ENCODE data around the gene SIM1.
"Not testable (repeated sequence)": the region's sequence is repeated elsewhere in the genome, so short reads cannot be mapped to it uniquely, and the experiment has no call there.

SIM1 gene

DNA sequence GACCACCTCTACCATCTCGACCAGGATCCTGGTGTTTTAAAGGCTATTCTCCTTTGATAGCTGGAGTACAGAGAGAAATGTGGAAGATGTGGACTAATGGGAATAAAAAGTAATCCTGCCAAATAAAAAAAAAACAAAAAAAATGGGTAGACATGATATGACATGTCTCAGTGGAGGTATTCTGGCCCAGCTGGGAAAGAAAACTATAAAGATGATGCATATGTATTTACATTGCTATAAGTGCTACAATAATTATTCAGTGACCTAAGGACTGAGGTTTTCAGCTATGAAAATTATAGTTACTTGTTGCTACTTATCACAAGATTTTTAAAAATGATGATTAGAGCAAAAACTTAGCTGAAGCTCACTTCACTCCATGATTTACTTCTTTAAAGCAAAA lies 101.1 kb downstream of the SIM1 start:
- Histone ChIP-seq H3K4me1 (ENCODE audit: control insufficient read depth, insufficient read depth, low read length, poor library complexity, severe bottlenecking) (no peaks in the 10 kb centered on the region), H3K27me3 (replicated peaks; ENCODE audit: control insufficient read depth, insufficient read depth, low read length, poor library complexity, severe bottlenecking) (no peaks in the 10 kb centered on the region), H3K36me3 (ENCODE audit: control insufficient read depth, insufficient read depth, low read length) (no peaks in the 10 kb centered on the region), H3K4me3 (ENCODE audit: insufficient read depth, low read depth, low read length, poor library complexity, severe bottlenecking) (no peak overlapping the region), H3K9me3 (ENCODE audit: control insufficient read depth, low read length) (no peaks in the 10 kb centered on the region), H3K27ac (ENCODE audit: insufficient read depth, low read length, poor library complexity, severe bottlenecking) (no peak overlapping the region)
- no peak for DNase-seq

DNA sequence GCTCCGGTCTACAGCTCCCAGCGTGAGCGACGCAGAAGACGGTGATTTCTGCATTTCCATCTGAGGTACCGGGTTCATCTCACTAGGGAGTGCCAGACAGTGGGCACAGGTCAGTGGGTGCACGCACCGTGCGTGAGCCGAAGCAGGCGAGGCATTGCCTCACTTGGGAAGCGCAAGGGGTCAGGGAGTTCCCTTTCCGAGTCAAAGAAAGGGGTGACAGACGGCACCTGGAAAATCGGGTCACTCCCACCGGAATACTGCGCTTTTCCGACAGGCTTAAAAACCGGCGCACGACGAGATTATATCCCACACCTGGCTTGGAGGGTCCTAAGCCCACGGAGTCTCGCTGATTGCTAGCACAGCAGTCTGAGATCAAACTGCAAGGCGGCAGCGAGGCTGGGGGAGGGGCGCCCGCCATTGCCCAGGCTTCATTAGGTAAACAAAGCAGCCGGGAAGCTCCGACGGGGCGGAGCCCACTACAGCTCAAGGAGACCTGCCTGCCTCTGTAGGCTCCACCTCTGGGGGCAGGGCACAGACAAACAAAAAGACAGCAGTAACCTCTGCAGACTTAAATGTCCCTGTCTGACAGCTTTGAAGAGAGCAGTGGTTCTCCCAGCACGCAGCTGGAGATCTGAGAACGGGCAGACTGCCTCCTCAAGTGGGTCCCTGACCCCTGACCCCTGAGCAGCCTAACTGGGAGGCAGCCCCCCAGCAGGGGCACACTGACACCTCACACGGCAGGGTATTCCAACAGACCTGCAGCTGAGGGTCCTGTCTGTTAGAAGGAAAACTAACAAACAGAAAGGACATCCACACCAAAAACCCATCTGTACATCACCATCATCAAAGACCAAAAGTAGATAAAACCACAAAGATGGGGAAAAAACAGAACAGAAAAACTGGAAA lies 109.7 kb downstream of the SIM1 start:
- H3K27me3 ChIP-seq (replicated peaks; ENCODE audit: control insufficient read depth, insufficient read depth, low read length, poor library complexity, severe bottlenecking); DNase-seq; H3K27ac ChIP-seq (ENCODE audit: insufficient read depth, low read length, poor library complexity, severe bottlenecking); H3K4me1 ChIP-seq (ENCODE audit: control insufficient read depth, insufficient read depth, low read length, poor library complexity, severe bottlenecking); H3K9me3 ChIP-seq (ENCODE audit: control insufficient read depth, low read length); H3K4me3 ChIP-seq (ENCODE audit: insufficient read depth, low read depth, low read length, poor library complexity, severe bottlenecking); H3K36me3 ChIP-seq (ENCODE audit: control insufficient read depth, insufficient read depth, low read length): not testable (repeated sequence)

- no peaks in the 10 kb centered on the region for H3K36me3 ChIP-seq (ENCODE audit: control insufficient read depth, insufficient read depth, low read length)
- no peak overlapping the region for H3K4me3 ChIP-seq (ENCODE audit: insufficient read depth, low read depth, low read length, poor library complexity, severe bottlenecking)
- H3K27me3 ChIP-seq (replicated peaks; ENCODE audit: control insufficient read depth, insufficient read depth, low read length, poor library complexity, severe bottlenecking) = no peaks in the 10 kb centered on the region
- no peak overlapping the region for H3K27ac ChIP-seq (ENCODE audit: insufficient read depth, low read length, poor library complexity, severe bottlenecking)
- H3K4me1 ChIP-seq (ENCODE audit: control insufficient read depth, insufficient read depth, low read length, poor library complexity, severe bottlenecking) = no peaks in the 10 kb centered on the region
- DNase-seq = no peak
- no peaks in the 10 kb centered on the region for H3K9me3 ChIP-seq (ENCODE audit: control insufficient read depth, low read length)
Measured at GRCh38 chr6:100353276-100354015, 111.3 kb downstream of the SIM1 start.

DNA sequence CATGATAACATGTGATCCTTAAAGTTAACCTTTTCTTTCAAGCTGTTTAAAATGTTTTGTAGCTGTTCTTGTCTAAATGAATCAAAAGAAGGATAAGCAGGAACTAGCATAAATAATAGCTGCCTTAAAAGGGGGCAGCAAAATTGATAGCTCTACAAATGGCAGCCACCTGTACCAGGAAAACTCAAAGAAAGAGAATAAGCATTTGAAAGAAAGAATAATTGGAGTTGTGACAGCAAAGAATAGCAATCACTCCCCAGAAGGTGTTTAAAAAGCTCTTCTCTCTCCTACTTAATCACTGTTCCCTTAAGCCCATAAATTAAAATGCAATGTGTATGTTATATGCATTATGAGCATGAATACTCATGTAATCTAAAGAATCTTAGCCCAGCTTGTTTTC lies 114.6 kb downstream of the SIM1 start:
- no peak overlapping the region for H3K4me3 ChIP-seq (ENCODE audit: insufficient read depth, low read depth, low read length, poor library complexity, severe bottlenecking)
- no peak for DNase-seq
- H3K27ac ChIP-seq (ENCODE audit: insufficient read depth, low read length, poor library complexity, severe bottlenecking) = no peak overlapping the region
- H3K4me1 ChIP-seq (ENCODE audit: control insufficient read depth, insufficient read depth, low read length, poor library complexity, severe bottlenecking) = no peaks in the 10 kb centered on the region
- H3K27me3 ChIP-seq (replicated peaks; ENCODE audit: control insufficient read depth, insufficient read depth, low read length, poor library complexity, severe bottlenecking) = no peaks in the 10 kb centered on the region
- H3K36me3 ChIP-seq (ENCODE audit: control insufficient read depth, insufficient read depth, low read length) = no peaks in the 10 kb centered on the region
- no peaks in the 10 kb centered on the region for H3K9me3 ChIP-seq (ENCODE audit: control insufficient read depth, low read length)

DNA sequence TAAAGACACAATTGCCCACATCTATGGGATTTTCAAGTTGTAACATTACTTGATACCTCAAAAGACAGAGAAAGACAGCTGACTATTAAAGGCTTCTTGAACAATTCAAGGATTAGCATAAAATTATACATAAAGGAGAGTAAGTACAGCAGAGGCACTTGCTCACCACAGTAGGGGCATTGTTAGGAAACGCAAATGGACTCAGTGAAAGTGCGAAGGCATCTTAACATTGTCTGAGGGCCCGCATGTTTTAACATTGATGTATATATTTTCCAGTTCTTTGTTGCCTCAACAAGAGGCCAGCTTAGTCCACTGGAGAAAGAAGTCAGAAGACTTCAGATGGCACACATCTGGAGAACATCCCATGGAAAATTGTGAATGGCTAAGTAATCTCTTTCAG lies 115.4 kb downstream of the SIM1 start:
- Histone ChIP-seq H3K4me1 (ENCODE audit: control insufficient read depth, insufficient read depth, low read length, poor library complexity, severe bottlenecking) (no peaks in the 10 kb centered on the region), H3K9me3 (ENCODE audit: control insufficient read depth, low read length) (no peaks in the 10 kb centered on the region)
- no peak for DNase-seq

DNA sequence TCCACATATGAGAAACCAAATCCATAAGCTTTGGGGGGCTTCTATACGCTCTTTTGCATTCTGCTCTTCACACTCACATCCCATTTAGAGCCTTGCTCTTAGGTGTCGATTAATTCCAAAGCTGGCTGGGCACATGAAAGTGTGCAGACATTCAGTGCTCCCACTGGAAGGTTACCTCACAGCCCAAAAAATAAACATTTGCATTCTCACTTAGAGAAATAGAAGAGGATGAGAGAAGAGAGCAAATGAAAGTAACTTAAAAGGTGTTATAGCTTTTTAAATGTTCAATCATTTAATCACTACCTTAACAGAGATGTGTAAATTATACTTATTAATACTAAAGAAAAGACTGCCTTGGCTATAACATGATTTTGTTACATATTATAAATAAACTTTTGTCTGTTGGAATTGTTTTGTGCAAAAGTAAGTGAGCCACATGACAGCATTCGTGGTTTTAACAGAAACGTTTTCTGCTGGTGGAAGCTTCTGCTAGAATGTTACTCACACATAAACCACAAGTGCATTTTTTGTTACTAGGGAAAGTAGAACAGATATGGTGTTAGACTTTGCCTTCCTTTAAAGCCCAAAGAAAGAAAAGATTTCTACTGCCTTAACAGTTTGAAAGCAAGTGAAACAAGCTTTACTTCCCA lies 116.7 kb downstream of the SIM1 start:
- Histone ChIP-seq H3K9me3 (ENCODE audit: control insufficient read depth, low read length) (no peaks in the 10 kb centered on the region), H3K36me3 (ENCODE audit: control insufficient read depth, insufficient read depth, low read length) (no peaks in the 10 kb centered on the region), H3K4me1 (ENCODE audit: control insufficient read depth, insufficient read depth, low read length, poor library complexity, severe bottlenecking) (no peaks in the 10 kb centered on the region), H3K27ac (ENCODE audit: insufficient read depth, low read length, poor library complexity, severe bottlenecking) (no peak overlapping the region), H3K27me3 (replicated peaks; ENCODE audit: control insufficient read depth, insufficient read depth, low read length, poor library complexity, severe bottlenecking) (no peaks in the 10 kb centered on the region), H3K4me3 (ENCODE audit: insufficient read depth, low read depth, low read length, poor library complexity, severe bottlenecking) (no peak overlapping the region)
- DNase-seq = no peak

More for the DNA sequence above, 115.4 kb downstream of the SIM1 start:
- Histone ChIP-seq H3K27ac (ENCODE audit: insufficient read depth, low read length, poor library complexity, severe bottlenecking) (no peak overlapping the region), H3K4me3 (ENCODE audit: insufficient read depth, low read depth, low read length, poor library complexity, severe bottlenecking) (no peak overlapping the region), H3K27me3 (replicated peaks; ENCODE audit: control insufficient read depth, insufficient read depth, low read length, poor library complexity, severe bottlenecking) (no peaks in the 10 kb centered on the region), H3K36me3 (ENCODE audit: control insufficient read depth, insufficient read depth, low read length) (no peaks in the 10 kb centered on the region)

DNA sequence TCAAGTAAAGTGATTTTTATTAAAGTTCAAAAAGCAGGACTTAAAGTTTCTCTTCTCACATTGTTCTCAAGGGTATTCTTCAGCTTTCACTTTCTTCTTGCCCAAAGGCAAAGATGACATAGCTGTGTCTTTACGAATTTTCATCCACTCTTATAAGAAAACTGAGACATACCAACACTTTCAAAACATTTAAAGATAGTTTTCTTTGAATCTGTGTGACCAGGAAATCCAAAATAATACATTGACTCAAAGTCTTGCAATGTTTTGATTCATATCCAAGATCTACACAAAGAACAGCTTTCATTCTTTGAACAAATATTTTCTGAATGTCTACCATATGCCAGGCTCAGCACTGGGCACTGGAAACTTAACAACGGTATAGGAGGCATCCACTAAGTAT lies 117.9 kb downstream of the SIM1 start:
- DNase-seq = no peak
- H3K36me3 ChIP-seq (ENCODE audit: control insufficient read depth, insufficient read depth, low read length) = no peaks in the 10 kb centered on the region
- no peaks in the 10 kb centered on the region for H3K27me3 ChIP-seq (replicated peaks; ENCODE audit: control insufficient read depth, insufficient read depth, low read length, poor library complexity, severe bottlenecking)
- H3K4me1 ChIP-seq (ENCODE audit: control insufficient read depth, insufficient read depth, low read length, poor library complexity, severe bottlenecking) = no peaks in the 10 kb centered on the region
- no peaks in the 10 kb centered on the region for H3K9me3 ChIP-seq (ENCODE audit: control insufficient read depth, low read length)
- no peak overlapping the region for H3K4me3 ChIP-seq (ENCODE audit: insufficient read depth, low read depth, low read length, poor library complexity, severe bottlenecking)
- no peak overlapping the region for H3K27ac ChIP-seq (ENCODE audit: insufficient read depth, low read length, poor library complexity, severe bottlenecking)

GRCh38 chr6:100346203-100346602 lies 118.5 kb downstream of the SIM1 start:
- H3K4me3 ChIP-seq (ENCODE audit: insufficient read depth, low read depth, low read length, poor library complexity, severe bottlenecking) = no peak overlapping the region
- H3K27me3 ChIP-seq (replicated peaks; ENCODE audit: control insufficient read depth, insufficient read depth, low read length, poor library complexity, severe bottlenecking) = no peaks in the 10 kb centered on the region
- H3K27ac ChIP-seq (ENCODE audit: insufficient read depth, low read length, poor library complexity, severe bottlenecking) = no peak overlapping the region
- DNase-seq = no peak
- H3K4me1 ChIP-seq (ENCODE audit: control insufficient read depth, insufficient read depth, low read length, poor library complexity, severe bottlenecking) = no peaks in the 10 kb centered on the region
- no peaks in the 10 kb centered on the region for H3K9me3 ChIP-seq (ENCODE audit: control insufficient read depth, low read length)
- no peaks in the 10 kb centered on the region for H3K36me3 ChIP-seq (ENCODE audit: control insufficient read depth, insufficient read depth, low read length)

DNA sequence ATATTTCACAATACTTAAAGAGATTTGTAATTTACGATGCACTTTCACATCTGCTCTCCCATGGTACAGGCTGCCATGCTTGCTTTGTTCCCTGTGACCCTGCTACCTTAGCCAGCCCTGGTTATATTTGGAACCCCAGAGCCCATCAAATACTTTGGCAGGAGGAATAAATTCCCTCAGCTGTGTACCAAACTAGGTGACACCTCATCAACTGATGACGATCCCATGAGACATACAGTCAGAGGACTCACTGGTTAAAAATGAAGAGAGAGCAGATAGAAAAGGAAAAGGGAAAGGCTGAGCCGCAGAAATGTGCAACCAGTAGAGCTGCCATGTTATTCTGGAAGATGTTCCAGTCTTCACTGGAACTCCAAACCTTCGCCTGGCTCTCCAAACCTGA lies 120.0 kb downstream of the SIM1 start:
- no peak for DNase-seq

DNA sequence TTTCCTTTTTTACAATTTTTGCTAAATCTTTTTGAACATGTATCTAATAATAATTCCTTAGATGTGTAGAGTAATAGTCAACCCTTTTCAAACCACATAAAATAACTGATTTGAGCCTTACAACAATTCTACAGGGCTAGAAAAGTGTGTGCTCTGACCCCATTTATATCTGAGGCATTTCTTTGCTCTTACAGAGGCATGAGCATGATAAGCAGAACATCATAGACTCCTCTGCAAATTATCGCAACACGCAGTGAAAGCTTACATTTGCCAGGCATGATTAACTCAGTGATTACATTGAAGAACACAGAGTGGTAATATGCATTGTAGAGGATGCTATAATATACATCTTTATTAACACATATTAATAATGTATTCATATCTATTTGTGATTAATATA lies 120.4 kb downstream of the SIM1 start:
- H3K4me1 ChIP-seq (ENCODE audit: control insufficient read depth, insufficient read depth, low read length, poor library complexity, severe bottlenecking) = no peaks in the 10 kb centered on the region
- no peak overlapping the region for H3K4me3 ChIP-seq (ENCODE audit: insufficient read depth, low read depth, low read length, poor library complexity, severe bottlenecking)
- no peak overlapping the region for H3K27ac ChIP-seq (ENCODE audit: insufficient read depth, low read length, poor library complexity, severe bottlenecking)
- no peak for DNase-seq
- no peaks in the 10 kb centered on the region for H3K36me3 ChIP-seq (ENCODE audit: control insufficient read depth, insufficient read depth, low read length)
- no peaks in the 10 kb centered on the region for H3K27me3 ChIP-seq (replicated peaks; ENCODE audit: control insufficient read depth, insufficient read depth, low read length, poor library complexity, severe bottlenecking)
- no peaks in the 10 kb centered on the region for H3K9me3 ChIP-seq (ENCODE audit: control insufficient read depth, low read length)

More for the DNA sequence above, 120.0 kb downstream of the SIM1 start:
- no peak overlapping the region for H3K27ac ChIP-seq (ENCODE audit: insufficient read depth, low read length, poor library complexity, severe bottlenecking)
- no peaks in the 10 kb centered on the region for H3K36me3 ChIP-seq (ENCODE audit: control insufficient read depth, insufficient read depth, low read length)
- no peak overlapping the region for H3K4me3 ChIP-seq (ENCODE audit: insufficient read depth, low read depth, low read length, poor library complexity, severe bottlenecking)
- H3K4me1 ChIP-seq (ENCODE audit: control insufficient read depth, insufficient read depth, low read length, poor library complexity, severe bottlenecking) = no peaks in the 10 kb centered on the region
- H3K9me3 ChIP-seq (ENCODE audit: control insufficient read depth, low read length) = no peaks in the 10 kb centered on the region
- no peaks in the 10 kb centered on the region for H3K27me3 ChIP-seq (replicated peaks; ENCODE audit: control insufficient read depth, insufficient read depth, low read length, poor library complexity, severe bottlenecking)

Measured in effector memory CD4-positive, alpha-beta T cell (primary cell).